ENCODE data around the gene METTL13. TPM values are rescaled to one million over a fixed set of nuclear protein-coding genes. Genes with fewer than 3 reads are reported as not detected.

Gene METTL13
- total and polyA plus RNA-seq, 9 of the 15 experiments (the other 6 are each of a cell fraction or from before 2014, with no cell fraction given), result 18.9 to 78.9 (median 54.9) TPM

- TF ChIP-seq ZNF644 (tag; IDR thresholded peaks at IDR 0.05; ENCODE audit: low read depth), result 0 out of 2 replicates have a peak, but pooled peaks have one; percentile 32
- TF ChIP-seq ZNF717 (CRISPR knock-in tag; IDR thresholded peaks at IDR 0.05), result no peak
- TF ChIP-seq ZNF316 (IDR thresholded peaks at IDR 0.05), result peak; percentile 47
Measured at GRCh38 chr1:171780583-171781175, 781 bp upstream of the METTL13 start (continued).

GRCh38 chr1:171783816-171784530 lies 2.5 kb downstream of the METTL13 start:
- Histone ChIP-seq H3K27ac (ENCODE audit: extremely low read depth, low read depth, low read length) (no peak overlapping the region), H3K27me3 (ENCODE audit: control insufficient read depth in 2 of 2, insufficient read depth in 2 of 2, low read length in 2 of 2) (no peaks in the 10 kb centered on the region), H4K20me1 (replicated peaks; ENCODE audit: control insufficient read depth, insufficient read depth, low read length) (no peaks in the 10 kb centered on the region), H3K9ac (ENCODE audit: insufficient read depth in 1 of 2, low read depth in 2 of 2, low read length in 2 of 2) (peak overlapping the region in 1 of 2 experiments; percentile 70; a peak in 2 of 4 replicates), H3K9me3 (replicated peaks; ENCODE audit: control insufficient read depth, insufficient read depth, low read depth, low read length) (peaks cover 4% of the 10 kb centered on the region; the same call in 1 of the 2 replicates), H3K4me1 (replicated peaks in 1 of 2; ENCODE audit: control insufficient read depth in 2 of 2, insufficient read depth in 2 of 2, low read length in 2 of 2) (peaks cover 17 to 25% of the 10 kb centered on the region in 2 experiments; a peak in 4 of 5 replicates), H3K79me2 (ENCODE audit: control insufficient read depth, insufficient read depth, low read length) (peaks cover 50% of the 10 kb centered on the region), H3K4me2 (ENCODE audit: insufficient read depth, low read length) (0 out of 2 replicates have a peak overlapping the region, but pooled peaks have one; percentile 5), H3K36me3 (ENCODE audit: control insufficient read depth, insufficient read depth, low read length) (peaks cover 65% of the 10 kb centered on the region), H3K4me3 (no peak overlapping the region), H3K9me1 (ENCODE audit: control insufficient read depth, insufficient read depth, low read length) (peaks cover 3% of the 10 kb centered on the region), H2AFZ (ENCODE audit: low read depth, low read length) (no peak overlapping the region)
- CTCF ChIA-PET (ENCODE audit: low intra/inter-chr PET ratio), result no interaction called here
- POLR2A ChIA-PET, result interaction anchor here (0.7 to 0.9 kb wide), 2 partner anchors 148 to 611 kb away, joined by 3 read pairs; no protein-coding TSS in a partner anchor
- WGBS (ENCODE audit: insufficient coverage, low coverage, missing lambda C conversion rate), result 94% methylated on average over 25 of the region's 25 CpGs
- intact Hi-C loops (cut with micrococcal nuclease), result no loop called here
- DNase-seq (ENCODE audit: extremely low read depth in 1 of 4, low spot score in 3 of 4) (no peak), ATAC-seq (no peak), FAIRE-seq (no peak)
- no TSS peak for BruUV-seq (replicated peaks)
- in situ Hi-C loops (cut with MboI), result no loop called here
- TF ChIP-seq CHD1 (IDR thresholded peaks at IDR 0.05; ENCODE audit: low read length) (no peak), KAT2B (IDR thresholded peaks at IDR 0.05; ENCODE audit: low read depth, low read length) (no peak), GATAD2B (IDR thresholded peaks at IDR 0.05; ENCODE audit: borderline replicate concordance) (no peak), NR0B1 (IDR thresholded peaks at IDR 0.05; ENCODE audit: partially characterized antibody) (no peak), MLLT1 (IDR thresholded peaks at IDR 0.05) (no peak), ATF6 (CRISPR knock-in tag; IDR thresholded peaks at IDR 0.05) (no peak), SMARCB1 (IDR thresholded peaks at IDR 0.05; ENCODE audit: insufficient read length, low read depth) (no peak), BDP1 (IDR thresholded peaks at IDR 0.05; ENCODE audit: insufficient read depth, insufficient read length) (no peak), EZH2 (IDR thresholded peaks at IDR 0.05; ENCODE audit: borderline replicate concordance, low read depth, low read length) (no peak), SOX6 (IDR thresholded peaks at IDR 0.05) (no peak), ZFP91 (CRISPR knock-in tag; IDR thresholded peaks at IDR 0.05) (no peak)
